Smooth muscle cell of the coronary artery (primary cell): ENCODE data around the gene SLC7A8. TPM values are rescaled to one million over a fixed set of nuclear protein-coding genes. Genes with fewer than 3 reads are reported as not detected.

Source experiments
- total RNA-seq: library from RNA; depleted of rRNA; stranded (reverse); fragments of >200 nt; gene quantifications from 2 replicates; pipeline ENCODE4 v1.2.3, GENCODE V29; 2014; ENCODE audit warnings: low replicate concordance

SLC7A8 gene
- total RNA-seq, result 0.15 and 16.1 TPM in 2 replicates

GRCh38 chr14:23183479-23183878 is at the start of gene SLC7A8:
Gene SLC7A8 (minus strand): TSS chr14:23183660. CDS start chr14:23182914, 746 bp downstream.

DNA sequence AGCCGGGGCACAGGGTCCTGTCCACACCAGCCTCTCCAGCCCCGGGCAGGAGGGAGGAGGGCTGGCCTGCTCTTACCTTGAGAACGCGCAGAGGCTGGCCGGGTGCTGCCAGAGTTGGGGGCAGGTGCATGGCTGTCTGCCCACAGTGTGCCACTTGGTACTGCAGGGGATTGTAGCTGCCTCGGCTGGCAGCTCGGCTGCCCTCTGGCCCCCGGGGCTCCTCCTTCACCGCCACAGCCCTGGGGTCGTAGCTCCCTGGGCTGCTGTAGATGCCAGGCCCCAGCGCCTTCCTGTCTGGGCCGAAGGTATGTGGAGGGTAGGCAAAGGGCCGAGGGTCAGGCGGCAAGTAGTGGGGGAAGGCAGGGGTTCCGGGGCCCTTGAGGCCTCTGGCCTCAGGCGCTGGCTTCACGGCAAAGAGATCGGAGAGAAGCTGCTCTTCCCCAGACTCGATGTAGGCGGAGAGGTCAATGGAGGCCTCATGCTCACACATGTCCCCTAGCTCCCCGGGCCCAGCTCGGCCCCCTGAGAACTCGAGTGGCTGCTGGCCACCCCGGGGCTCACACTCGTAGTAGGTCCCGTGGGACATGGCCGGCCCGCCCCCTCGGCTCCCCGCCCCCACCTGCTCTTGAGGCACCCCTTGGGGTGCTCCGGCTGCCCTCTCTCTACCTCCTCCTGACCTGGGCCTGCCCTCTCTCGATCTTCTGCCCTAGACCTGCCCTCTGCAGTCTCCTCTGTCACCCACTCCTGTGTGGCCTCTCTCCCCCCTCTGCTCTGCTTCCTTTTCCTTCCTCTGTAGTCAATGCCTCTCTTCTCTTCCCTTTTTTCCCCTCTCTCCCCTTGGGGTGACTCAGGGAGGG is 64.7 kb downstream of the SLC7A8 start, which contains the start of gene CEBPE:
CEBPE (minus strand) TSS at position 750 of the 857 bp plus-strand sequence; CDS start at position 586, 164 bp downstream.

GRCh38 chr14:23104591-23105347 is 78.7 kb downstream of the SLC7A8 start, which contains the start of gene CIROP:
Gene CIROP (minus strand): TSS chr14:23104989. CDS start chr14:23104920, 69 bp downstream.

DNA sequence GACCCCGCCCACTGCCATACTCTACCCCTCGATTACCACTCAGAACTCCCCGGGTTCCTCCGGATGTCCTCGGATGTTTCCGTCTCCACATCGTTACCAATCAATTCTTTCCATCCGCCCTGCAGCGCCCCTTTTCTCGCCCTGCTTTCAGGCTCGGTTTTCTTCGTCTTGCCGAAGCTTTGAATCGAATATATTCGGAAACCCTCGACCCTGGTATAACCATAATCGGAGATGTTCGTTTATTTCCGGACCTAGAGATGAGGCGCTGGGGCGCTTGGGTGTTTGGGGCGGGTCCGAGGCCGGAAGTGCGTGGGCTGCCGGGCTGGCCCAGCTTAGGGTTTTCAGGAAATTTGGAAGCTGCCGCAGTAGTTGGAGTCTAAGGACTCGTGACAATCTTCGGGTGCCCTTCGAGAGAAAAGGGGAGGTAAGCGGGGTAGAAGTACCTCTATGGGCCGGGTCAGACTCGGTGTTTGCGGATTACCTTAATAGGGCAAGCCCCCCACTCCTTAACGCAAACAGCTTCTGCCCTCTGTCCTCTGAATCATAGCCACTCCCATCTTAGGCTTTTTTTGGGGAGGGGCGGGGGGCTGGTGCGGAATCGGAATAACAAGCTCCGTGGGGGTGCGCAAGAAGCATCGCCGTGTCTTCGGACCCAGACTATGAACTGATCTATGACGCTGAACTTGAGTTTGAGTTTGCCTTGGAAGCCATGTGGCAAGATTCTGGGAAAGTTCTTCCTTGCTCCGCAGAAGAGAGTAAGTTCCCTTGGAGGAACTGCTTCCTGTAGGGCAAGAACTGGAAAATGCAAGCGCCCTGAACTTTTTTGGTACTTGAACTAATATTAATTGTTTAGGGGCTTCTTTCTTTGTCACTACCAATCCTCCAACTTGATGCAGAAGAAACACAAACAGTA is 88.0 kb downstream of the SLC7A8 start, which contains the start of gene C14orf119:
C14orf119 (plus strand) TSS at position 310 of the 913 bp plus-strand sequence. CDS start 2,154 bp downstream, outside the sequence.

GRCh38 chr14:23094666-23095195 is 88.7 kb downstream of the SLC7A8 start, which contains the start of gene ACIN1:
Gene ACIN1 (minus strand): TSS chr14:23095136. CDS start chr14:23095112, 24 bp downstream.

Other genes starting within 250 kb of the SLC7A8 start
- 27.0 and 29.3 TPM in 2 replicates for gene HAUS4, start 226.6 kb downstream of the SLC7A8 start, total RNA-seq
- gene AJUBA, start 201.1 kb downstream of the SLC7A8 start, total RNA-seq, result 19.2 and 54.1 TPM in 2 replicates
- gene C14orf93, start 173.5 kb downstream of the SLC7A8 start, total RNA-seq, result 6.2 and 10.6 TPM in 2 replicates
- gene PSMB5, start 148.8 kb downstream of the SLC7A8 start, total RNA-seq, result 210 and 299 TPM in 2 replicates
- not detected in 2 replicates for gene PSMB11, start 141.4 kb downstream of the SLC7A8 start, total RNA-seq
- gene CDH24, start 126.1 kb downstream of the SLC7A8 start, total RNA-seq, result 4.0 and 4.9 TPM in 2 replicates
- 55.7 and 70.0 TPM in 2 replicates for gene ACIN1, start 88.5 kb downstream of the SLC7A8 start, total RNA-seq
- gene C14orf119, start 88.2 kb downstream of the SLC7A8 start, total RNA-seq, result 53.4 and 58.8 TPM in 2 replicates
- gene CIROP, start 78.7 kb downstream of the SLC7A8 start, total RNA-seq, result 0.12 TPM in 1 of 2 replicates, not detected in the other
- gene CEBPE, start 64.4 kb downstream of the SLC7A8 start, total RNA-seq, result not detected in 2 replicates
- gene RNF212B, start 54.3 kb upstream of the SLC7A8 start, total RNA-seq, result not detected in 2 replicates
- 3.4 and 3.6 TPM in 2 replicates for gene HOMEZ, start 102.5 kb upstream of the SLC7A8 start, total RNA-seq
- gene PPP1R3E, start 119.2 kb upstream of the SLC7A8 start, total RNA-seq, result 1.6 and 2.2 TPM in 2 replicates
- 16.4 and 17.8 TPM in 2 replicates for gene BCL2L2, start 123.2 kb upstream of the SLC7A8 start, total RNA-seq
- 76.1 and 118 TPM in 2 replicates for gene PABPN1, start 137.8 kb upstream of the SLC7A8 start, total RNA-seq
- gene SLC22A17, start 169.2 kb upstream of the SLC7A8 start, total RNA-seq, result 17.3 and 19.0 TPM in 2 replicates
- gene EFS, start 181.5 kb upstream of the SLC7A8 start, total RNA-seq, result 1.1 and 4.9 TPM in 2 replicates
- gene IL25, start 189.1 kb upstream of the SLC7A8 start, total RNA-seq, result not detected in 2 replicates
- gene CMTM5, start 193.4 kb upstream of the SLC7A8 start, total RNA-seq, result not detected in 2 replicates
- gene MYH6, start 224.6 kb upstream of the SLC7A8 start, total RNA-seq, result under 0.01 TPM in 1 of 2 replicates, not detected in the other